GM18508 (cell line): ENCODE measurements around the gene COPG2.
"Not testable (repeated sequence)": the region's sequence is repeated elsewhere in the genome, so short reads cannot be mapped to it uniquely, and the experiment has no call there.

Source experiments
- ATAC-seq: cut with Tn5 transposase; IDR thresholded peaks from one replicate; pipeline ENCODE4 v1.9.1; 2021; ENCODE audit warnings: moderate number of reproducible peaks; ENCODE audit not compliant: insufficient read depth, unreplicated experiment

Gene COPG2, protein sequence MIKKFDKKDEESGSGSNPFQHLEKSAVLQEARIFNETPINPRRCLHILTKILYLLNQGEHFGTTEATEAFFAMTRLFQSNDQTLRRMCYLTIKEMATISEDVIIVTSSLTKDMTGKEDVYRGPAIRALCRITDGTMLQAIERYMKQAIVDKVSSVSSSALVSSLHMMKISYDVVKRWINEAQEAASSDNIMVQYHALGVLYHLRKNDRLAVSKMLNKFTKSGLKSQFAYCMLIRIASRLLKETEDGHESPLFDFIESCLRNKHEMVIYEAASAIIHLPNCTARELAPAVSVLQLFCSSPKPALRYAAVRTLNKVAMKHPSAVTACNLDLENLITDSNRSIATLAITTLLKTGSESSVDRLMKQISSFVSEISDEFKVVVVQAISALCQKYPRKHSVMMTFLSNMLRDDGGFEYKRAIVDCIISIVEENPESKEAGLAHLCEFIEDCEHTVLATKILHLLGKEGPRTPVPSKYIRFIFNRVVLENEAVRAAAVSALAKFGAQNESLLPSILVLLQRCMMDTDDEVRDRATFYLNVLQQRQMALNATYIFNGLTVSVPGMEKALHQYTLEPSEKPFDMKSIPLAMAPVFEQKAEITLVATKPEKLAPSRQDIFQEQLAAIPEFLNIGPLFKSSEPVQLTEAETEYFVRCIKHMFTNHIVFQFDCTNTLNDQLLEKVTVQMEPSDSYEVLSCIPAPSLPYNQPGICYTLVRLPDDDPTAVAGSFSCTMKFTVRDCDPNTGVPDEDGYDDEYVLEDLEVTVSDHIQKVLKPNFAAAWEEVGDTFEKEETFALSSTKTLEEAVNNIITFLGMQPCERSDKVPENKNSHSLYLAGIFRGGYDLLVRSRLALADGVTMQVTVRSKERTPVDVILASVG

DNA sequence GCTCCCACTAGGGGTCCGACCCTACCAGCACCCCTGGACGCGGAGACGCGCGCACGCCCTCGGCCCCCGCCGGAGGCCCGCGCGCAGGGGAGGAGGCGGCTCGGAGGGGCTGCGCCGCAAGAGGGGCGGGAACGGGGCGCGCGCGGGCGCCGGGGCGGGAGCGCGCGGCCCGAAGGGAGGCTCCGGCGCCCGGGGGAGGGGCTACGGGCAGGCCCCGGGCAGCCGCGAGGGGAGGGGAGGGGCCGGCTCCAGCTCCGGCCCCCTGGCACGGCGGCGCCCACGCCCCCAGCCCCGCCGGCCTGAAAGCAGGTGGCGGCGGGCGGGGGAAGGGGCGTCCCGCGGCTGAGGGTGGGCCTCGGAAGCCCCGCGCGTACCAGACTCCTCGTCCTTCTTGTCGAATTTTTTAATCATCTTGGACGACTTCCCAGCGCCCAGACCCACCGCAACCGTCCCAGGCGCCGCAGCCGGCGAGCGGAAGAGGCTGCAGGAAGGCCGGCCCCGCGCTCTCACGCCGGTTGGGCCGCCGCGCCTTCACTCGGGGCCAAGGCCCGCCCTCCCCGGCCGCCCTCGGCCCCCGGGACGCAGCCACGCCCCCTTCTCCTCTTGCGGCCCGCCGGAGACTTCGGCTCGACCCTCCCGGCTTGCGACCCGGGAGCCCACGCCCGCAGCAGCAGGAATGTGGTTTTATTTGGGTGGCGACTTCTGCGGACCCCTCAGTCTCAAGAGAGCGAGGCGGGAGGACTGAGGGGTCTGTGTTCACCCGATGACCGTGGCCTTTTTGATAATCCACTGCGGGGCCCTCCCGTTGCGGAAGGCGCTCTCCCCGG is at the start of gene COPG2:
Gene COPG2 (minus strand): TSS at position 491 of the 827 bp plus-strand sequence. CDS start 80 bp downstream, at position 411.
- ATAC-seq = peak; percentile 79

DNA sequence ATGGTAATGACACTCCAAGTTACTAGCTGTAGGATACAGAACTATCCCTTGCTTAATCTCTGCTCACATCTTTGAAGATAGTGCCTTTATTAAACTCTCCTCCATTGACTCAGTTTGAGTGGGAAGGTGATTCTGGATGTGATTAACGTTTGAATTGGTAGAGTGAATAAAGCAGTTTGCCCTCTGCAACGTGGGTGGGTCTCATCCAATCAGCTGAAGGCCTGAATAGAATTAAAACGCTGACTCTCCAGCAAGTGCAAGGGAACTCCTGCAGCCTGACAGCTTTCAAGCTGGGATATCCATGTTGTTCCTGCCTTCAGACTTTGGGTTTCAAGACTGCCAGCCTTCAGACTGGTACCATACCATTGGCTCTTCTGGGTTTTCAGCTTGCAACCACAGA is 43.9 kb upstream of the COPG2 start:
- no peak for ATAC-seq

DNA sequence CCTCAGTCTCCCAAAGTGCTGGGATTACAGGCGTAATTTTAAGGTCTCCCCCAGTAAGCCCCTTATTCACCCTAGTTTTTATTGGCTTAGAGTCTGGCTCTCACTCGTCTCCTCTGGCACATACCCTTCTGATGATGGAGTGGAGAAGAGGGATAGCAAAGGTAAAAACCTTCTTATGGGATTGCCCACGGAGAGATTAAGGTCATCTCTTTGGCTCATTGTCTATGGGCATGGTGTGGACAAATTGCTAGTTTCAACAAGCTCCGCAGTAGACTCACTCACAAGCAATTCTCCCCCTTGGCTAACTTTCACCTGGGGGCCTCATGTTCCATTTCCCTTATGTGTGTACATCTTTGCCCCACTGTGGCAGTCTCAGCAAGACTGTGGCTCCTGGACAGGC is 40.2 kb upstream of the COPG2 start:
- no peak for ATAC-seq

DNA sequence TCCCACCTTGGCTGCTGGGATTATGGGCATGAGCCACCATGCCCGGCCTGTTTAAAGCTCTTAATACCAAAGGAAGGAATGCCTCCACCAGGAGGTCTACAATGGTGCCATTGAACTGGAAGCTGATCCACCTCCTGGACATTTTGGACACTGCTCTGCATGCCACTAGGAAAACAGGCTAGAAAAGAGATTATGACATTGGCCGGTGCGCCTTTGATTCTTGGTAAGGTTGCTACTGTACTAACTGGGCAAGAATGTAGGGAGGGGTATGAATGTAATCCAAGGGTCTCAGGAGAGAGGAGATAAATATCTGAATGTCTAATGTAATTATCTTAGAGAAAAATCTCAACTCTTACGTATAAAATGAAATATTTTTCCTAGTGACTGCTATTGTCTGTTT is 39.5 kb upstream of the COPG2 start:
- no peak for ATAC-seq

DNA sequence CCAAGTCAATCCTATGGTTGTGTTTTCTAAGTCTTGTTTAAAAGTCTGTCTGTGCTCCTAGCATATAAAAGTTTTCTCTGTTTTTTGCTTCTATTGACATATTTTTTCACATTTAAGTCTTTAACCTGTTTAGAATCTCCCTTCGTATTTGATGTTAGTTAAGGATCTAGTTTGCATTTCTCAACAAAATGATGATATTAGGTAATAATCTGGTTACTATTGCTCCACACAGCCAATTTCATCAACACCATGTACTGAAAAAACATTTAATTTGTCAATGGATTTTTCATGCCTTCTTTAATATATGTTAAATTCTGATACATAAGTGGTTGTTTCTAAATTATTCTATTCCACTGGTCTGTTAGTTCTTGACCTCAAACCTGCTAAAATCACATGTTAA is 35.3 kb upstream of the COPG2 start:
- no peak for ATAC-seq

DNA sequence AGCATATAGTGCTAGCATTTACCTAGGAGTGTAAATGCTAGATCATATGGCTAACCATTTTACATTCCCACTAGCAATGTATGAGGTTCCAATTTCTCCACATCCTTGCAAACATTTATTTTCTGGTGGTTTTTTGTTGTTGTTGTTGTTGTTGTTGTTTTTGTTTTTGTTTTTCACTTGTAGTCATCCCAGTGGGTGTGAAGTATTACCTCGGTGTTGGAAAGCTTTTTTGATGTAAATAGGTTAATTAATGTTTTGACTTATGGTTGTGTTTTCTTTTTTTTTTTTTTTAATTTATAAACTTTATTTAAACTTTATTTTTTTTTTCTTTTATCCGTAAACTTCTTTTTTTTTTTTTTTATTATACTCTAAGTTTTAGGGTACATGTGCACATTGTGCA is 33.1 kb upstream of the COPG2 start:
- no peak for ATAC-seq

DNA sequence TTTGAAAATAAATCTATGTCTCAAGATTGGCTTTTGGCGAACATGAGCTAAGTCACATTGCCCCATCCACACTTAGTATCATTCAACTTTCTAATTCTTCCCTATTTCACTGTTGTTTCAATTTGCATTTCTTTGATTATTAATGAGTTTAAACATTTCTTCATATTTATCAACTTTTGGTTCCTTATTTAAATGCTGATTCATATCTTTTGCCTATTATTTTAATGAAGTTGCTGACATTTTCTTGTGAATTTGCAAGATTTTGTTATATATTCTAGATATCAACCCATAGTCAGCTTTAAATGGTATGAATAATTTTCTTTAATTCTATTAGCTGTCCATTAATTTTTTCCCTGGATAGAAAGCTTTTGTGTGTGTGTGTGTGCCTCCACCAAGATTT is 32.2 kb upstream of the COPG2 start:
- no peak for ATAC-seq

DNA sequence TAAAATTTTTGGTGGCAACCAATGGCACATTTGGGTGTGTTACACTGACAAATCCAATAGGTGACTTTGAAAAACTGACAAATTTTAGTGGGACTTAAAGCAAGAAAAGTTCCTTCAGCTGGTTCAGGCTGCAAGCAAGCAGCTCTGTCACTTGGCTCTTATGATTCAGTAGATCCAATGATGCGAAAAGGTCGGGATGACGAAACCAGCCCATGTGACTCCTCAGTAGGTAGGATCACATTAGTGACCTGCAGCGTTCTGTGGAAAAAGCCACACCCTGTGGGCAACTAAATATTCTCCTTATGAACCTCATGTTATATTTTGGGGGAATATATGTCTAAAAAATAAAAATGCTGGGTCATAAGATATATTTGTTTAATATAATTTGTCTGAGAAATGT is 31.1 kb upstream of the COPG2 start:
- ATAC-seq = no peak

DNA sequence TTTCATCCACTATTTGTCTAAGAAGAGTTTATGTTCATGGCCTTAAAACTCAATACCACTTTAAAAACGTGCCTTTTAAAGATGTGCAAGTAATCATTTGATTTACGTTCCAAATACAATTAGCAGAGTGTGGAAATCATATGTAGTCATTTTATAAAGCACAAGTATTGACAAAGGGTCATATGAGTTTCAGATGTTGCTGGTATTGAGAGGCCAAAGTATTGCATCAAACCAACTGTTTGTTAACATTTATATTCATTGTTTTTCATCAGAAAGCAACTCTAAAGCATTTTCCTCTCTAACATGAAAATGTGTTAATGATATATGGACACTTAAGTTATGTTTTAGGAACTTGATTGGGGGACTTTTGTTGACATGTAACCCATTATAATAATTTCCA is 29.3 kb upstream of the COPG2 start:
- ATAC-seq = no peak

DNA sequence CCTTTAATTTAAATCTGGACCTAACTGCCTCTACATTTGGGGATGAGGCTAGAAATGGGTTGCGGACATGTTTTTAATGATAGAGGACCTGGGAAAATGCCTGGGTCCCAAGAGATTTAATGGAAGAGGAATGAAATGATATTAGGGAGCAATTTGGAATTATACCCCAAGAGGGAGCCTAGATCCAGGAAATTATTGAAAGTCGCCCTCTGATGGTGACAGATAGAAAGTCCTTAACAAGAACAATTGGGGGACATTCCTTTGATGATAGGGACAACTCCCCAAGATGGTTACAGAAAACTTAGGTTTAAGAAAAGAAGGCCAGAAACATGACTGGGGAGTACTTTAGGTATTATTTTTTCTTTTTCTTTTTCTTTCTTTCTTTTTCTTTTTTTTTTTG is 27.3 kb upstream of the COPG2 start:
- no peak for ATAC-seq

DNA sequence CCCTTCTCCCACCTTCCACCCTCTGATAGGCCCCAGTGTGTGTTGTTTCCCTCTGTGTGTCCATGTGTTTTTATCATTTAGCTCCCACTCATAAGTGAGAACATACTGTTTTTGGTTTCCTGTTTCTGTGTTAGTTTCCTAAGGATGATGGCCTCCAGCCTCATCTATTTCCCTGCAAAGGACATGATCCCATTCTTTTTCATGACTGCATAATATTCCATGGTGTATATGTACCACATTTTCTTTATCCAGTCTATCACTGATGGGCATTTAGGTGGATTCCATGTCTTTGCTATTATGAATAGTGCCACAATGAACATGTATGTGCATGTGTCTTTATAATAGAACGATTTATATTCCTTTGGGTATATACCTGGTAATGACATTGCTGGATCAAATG is 23.8 kb upstream of the COPG2 start:
- not testable (repeated sequence) for ATAC-seq

DNA sequence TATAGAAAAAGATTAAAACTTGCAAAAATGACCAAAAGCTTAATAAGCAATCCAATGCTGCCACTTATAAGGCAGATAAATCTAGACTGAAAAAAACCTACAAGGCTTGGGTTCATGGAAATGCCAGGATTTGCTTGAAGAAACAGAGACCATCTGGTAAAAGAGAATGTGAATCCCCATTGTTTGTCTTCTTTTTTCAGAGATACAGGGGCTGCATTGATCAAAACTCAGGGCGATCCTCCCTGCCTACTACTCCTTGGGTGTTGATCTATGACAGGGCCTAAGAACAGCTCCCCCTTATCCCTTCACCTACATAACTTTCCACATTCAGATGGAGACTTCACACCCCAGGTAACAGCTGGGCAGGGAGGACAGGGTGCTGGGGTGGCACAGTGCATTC is 21.1 kb upstream of the COPG2 start:
- no peak for ATAC-seq

DNA sequence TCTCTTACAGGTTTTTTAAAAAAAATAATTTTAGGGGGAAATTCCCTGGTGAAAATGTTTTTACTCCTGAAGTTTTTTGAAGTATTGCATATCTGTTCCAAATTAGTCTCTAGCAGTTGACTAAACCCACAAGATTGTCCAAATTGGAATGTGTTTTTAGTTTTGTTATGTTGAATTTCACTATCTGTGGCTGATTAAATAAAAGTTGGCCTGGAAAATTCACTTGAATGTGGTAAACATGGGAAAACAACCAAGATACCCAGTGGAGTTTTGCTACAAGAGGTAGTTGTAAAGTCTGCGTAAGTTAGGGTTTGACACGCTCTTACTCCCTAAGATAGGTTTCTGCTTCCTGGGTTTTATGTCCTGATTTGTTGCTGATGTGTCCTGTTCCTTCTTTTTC is 14.5 kb upstream of the COPG2 start:
- ATAC-seq = no peak

DNA sequence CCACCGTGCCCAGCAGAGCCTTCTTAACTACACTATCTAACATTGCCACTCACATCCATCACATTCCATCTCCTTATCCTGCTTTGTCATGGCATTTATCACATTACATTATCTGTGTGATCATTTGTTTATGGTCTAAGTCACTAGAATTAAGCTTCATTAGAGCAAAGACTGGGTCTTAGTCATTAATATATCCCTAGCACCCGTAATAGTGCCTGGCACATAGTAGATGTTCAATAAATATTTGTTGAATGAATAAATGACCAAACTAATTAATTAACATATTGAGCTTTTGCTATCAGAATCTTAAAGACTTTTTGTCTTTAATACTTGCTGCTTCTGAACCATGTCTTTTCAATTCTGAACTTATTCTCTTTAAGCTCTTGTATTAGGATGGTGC is 5.9 kb upstream of the COPG2 start:
- ATAC-seq = no peak

DNA sequence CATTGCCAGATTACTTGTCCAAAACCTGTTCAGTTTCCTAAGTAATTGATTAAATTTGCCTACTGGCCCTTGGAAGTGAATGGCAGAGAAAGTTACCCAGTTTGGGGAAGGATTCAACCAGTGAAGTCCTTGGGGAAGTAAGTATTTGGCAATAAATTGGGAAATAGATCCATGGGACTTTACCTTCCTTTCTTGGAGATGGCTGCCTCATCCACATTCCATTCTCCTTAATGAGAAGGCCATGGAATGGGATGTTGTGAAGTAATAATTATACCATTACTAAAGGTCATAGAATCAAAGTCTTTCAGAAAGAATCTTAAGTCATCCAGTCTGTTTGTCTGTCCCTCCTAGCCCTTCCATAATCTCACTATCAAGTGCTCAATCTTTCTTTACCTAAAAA is 4.5 kb upstream of the COPG2 start:
- ATAC-seq = no peak

DNA sequence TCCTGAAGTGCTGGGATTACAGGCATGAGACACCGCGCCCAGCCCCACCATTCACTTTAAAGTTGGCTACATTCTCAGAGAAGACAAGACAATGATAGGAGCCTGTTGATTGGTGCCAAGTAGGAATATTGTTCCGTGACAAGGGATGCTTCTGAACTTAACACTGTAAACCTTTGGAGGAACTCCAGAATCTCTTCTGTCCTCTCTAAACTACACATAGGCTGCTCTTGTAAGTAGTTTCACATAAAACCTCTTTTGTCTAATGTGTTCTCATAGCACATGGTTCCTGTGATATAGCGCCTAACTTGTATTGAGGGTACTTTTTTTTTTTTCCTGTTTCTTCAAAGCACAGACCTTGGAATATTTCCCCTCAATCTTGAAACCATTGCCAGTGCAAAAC is 3.6 kb upstream of the COPG2 start:
- no peak for ATAC-seq

DNA sequence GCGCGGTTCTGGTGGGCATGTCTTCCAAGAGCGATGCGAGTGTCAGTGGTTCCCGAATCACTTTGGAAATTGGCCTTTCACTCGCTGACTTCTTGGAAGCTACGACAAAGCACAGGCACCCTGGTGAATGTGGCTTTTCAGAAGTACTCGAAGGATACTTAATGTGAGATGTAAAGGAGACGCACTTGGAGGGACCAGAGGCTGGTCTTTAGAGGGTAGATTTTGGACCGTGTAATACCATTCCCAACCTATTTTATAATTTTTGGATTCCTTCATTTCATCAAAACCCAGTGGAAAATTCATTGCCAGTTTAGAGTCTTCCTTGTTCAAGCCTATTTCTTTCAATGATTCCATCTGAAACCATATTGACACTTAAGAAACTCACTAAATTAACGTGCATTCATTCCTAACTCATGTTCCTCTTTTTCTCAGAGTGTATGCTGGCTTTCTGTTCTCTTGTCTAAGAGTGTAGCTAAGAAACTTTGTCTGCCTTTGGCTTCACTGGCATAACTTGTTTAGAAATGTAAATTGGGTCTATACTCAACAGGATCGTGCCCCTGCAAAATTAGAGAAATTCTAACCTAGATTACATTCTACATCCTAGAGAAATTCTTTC is 645 bp upstream of the COPG2 start:
- no peak for ATAC-seq

DNA sequence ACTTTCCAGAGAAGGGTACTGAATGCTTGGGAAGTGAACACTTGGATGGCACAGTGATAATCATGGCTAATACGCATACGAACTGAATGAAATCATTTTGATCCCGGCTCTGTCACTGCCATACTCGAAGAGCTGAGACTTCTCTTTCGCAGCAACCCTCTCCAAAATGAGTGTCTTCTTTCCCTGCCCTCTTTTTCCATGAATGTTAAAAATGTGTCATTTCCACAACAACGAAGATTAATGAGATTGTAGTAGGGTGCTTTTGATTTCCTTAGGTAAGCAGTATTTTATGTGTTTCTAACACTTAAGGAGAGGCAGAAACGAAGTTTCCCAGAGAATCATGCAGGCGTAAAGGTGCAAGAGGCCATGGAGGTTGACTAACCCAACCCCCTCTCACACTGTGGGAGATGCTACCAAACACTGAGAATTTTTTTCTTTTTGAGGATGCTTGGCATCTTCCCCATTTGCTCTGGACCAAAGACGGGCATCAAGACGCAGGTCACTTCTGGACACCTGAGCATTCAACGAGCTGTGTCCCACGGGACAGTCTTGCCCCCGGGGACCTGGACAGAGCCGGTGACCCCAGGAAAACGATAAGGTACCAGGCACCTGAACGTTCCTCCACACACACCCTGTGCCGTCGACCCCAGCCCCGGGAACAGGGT is 823 bp downstream of the COPG2 start:
- ATAC-seq = no peak

DNA sequence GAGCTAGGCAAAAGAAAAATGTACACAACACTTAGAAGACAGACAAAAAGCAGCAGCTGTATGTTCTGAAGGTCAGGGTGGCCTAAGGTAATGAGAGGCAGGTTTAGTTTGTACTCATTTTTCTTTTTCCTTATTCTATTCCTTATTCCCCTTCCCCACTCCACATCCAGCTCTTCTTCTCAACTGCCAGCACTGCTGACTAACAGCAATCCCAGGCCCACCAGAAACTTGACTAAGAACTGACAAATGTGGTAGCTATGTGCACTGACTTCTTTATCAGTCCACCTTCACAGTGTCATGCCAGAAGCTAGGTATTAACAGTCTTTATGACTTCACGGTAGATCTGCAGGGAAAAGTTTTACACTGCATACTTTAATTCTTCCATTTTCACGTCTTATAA is 6.1 kb downstream of the COPG2 start:
- no peak for ATAC-seq

DNA sequence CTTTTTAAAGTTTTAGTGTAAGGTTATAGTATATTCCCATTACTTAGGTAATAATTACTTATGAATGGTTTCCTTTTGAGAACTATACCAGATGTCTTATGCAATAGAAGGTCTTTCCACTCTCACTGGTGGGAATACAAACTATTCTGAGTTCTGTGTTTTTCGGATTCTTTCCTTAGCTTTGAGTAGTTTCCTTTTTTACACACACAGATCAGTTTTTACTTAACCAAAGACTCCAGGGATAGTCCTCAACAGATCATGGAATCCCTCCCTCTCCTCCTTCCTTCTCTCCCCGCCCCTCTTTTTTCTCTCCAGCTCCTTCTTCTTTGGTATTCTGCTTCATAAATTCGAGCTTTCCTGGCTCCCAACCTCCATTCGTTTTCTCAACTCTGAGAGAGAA is 13.3 kb downstream of the COPG2 start:
- no peak for ATAC-seq
